Cardiac muscle cell (in vitro differentiated cells and primary cell): Measurements from ENCODE around the gene CSAG1. TPM values are rescaled to one million over a fixed set of nuclear protein-coding genes. Genes with fewer than 3 reads are reported as not detected.
"Not testable (repeated sequence)": the region's sequence is repeated elsewhere in the genome, so short reads cannot be mapped to it uniquely, and the experiment has no call there.

Experiments used
- DNase-seq, 2 donors: peaks; one replicate each; pipeline versions ENCODE4 v3.0.0 to v3.0.0-alpha.2; 2010 to 2017; ENCODE audit warnings: low read depth in 1 of 2, low spot score in 1 of 2
- H3K27ac ChIP-seq: fragments of 200-600 bp; sonication (generic); 2 replicates; pipeline ENCODE4 v1.5.1; 2016
- H3K27me3 ChIP-seq: fragments of 200-600 bp; sonication (generic); 2 replicates; pipeline ENCODE4 v1.6.0; 2016; ENCODE audit warnings: control low read depth
- H3K36me3 ChIP-seq: fragments of 200-600 bp; sonication (generic); 2 replicates; pipeline ENCODE4 v1.5.1; 2016; ENCODE audit warnings: control low read depth
- H3K4me1 ChIP-seq: fragments of 200-600 bp; sonication (generic); 2 replicates; pipeline ENCODE4 v1.8.1; 2017; ENCODE audit warnings: low read depth, mild to moderate bottlenecking, mixed run types
- H3K4me3 ChIP-seq: fragments of 200-600 bp; sonication (generic); 2 replicates; pipeline ENCODE4 v1.5.1; 2016; ENCODE audit warnings: mild to moderate bottlenecking
- H3K9me3 ChIP-seq: fragments of 200-600 bp; sonication (generic); 2 replicates; pipeline ENCODE4 v1.5.1; 2017; ENCODE audit warnings: low read depth, mild to moderate bottlenecking, control low read depth
- polyA plus RNA-seq: library from polyadenylated mRNA; unstranded; fragments of >200 nt; fragmentation: Nextera tagmentation; extraction: Ambion mirVana; gene quantifications from 2 replicates; pipeline ENCODE4 v1.2.1, GENCODE V29; 2016
- total RNA-seq: library from RNA; depleted of rRNA; stranded (reverse); fragments of >200 nt; gene quantifications from 2 replicates; pipeline ENCODE4 v1.2.3, GENCODE V29; 2016

CSAG1 gene
- total and polyA plus RNA-seq, 2 experiments from 2014 or later, result not detected

GRCh38 chrX:152706500-152706899, 27.0 kb downstream of the CSAG1 start:
- H3K9me3 ChIP-seq, H3K4me1 ChIP-seq, H3K27me3 ChIP-seq, H3K27ac ChIP-seq, H3K4me3 ChIP-seq, DNase-seq, H3K36me3 ChIP-seq: not testable (repeated sequence)

DNA sequence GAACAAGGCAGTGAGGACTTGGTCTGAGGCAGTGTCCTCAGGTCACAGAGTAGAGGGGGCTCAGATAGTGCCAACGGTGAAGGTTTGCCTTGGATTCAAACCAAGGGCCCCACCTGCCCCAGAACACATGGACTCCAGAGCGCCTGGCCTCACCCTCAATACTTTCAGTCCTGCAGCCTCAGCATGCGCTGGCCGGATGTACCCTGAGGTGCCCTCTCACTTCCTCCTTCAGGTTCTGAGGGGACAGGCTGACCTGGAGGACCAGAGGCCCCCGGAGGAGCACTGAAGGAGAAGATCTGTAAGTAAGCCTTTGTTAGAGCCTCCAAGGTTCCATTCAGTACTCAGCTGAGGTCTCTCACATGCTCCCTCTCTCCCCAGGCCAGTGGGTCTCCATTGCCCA, 33.1 kb downstream of the CSAG1 start:
- not testable (repeated sequence) for H3K4me1 ChIP-seq, H3K36me3 ChIP-seq, DNase-seq, H3K9me3 ChIP-seq, H3K27ac ChIP-seq, H3K27me3 ChIP-seq, H3K4me3 ChIP-seq

GRCh38 chrX:152697952-152698931, 35.3 kb downstream of the CSAG1 start, which contains the start of gene MAGEA3:
Gene MAGEA3 (plus strand): TSS chrX:152698794. CDS start chrX:152700833, 2,039 bp downstream.
- not testable (repeated sequence) for H3K4me3 ChIP-seq, H3K9me3 ChIP-seq, H3K36me3 ChIP-seq, DNase-seq, H3K27ac ChIP-seq, H3K4me1 ChIP-seq, H3K27me3 ChIP-seq

GRCh38 chrX:152681012-152681411, 52.5 kb downstream of the CSAG1 start:
- not testable (repeated sequence) for DNase-seq, H3K36me3 ChIP-seq, H3K4me1 ChIP-seq

More at GRCh38 chrX:152681012-152681411, 52.5 kb downstream of the CSAG1 start:
- H3K27me3 ChIP-seq, H3K9me3 ChIP-seq, H3K27ac ChIP-seq, H3K4me3 ChIP-seq: not testable (repeated sequence)

Other genes starting within 250 kb of the CSAG1 start
- gene GABRQ, start 95.8 kb downstream of the CSAG1 start, total RNA-seq, result 0.03 TPM in 1 of 2 replicates, not detected in the other
- gene GABRQ, start 95.8 kb downstream of the CSAG1 start, polyA plus RNA-seq, result not detected in 2 replicates
- gene MAGEA3, start 34.9 kb downstream of the CSAG1 start, total RNA-seq, result not detected in 2 replicates
- not detected in 2 replicates for gene MAGEA3, start 34.9 kb downstream of the CSAG1 start, polyA plus RNA-seq
- gene CSAG2, start 24.4 kb downstream of the CSAG1 start, total RNA-seq, result not detected in 2 replicates
- not detected in 2 replicates for gene CSAG2, start 24.4 kb downstream of the CSAG1 start, polyA plus RNA-seq
- not detected in 2 replicates for gene MAGEA2B, start 19.1 kb downstream of the CSAG1 start, total RNA-seq
- 0.29 TPM in 1 of 2 replicates, not detected in the other for gene MAGEA2B, start 19.1 kb downstream of the CSAG1 start, polyA plus RNA-seq
- gene MAGEA12, start within 50 bp of the CSAG1 start, total RNA-seq, result not detected in 2 replicates
- gene MAGEA12, start within 50 bp of the CSAG1 start, polyA plus RNA-seq, result not detected in 2 replicates
- gene MAGEA2, start 20.1 kb upstream of the CSAG1 start, total RNA-seq, result 0.14 TPM in 1 of 2 replicates, not detected in the other
- 0.82 TPM in 1 of 2 replicates, not detected in the other for gene MAGEA2, start 20.1 kb upstream of the CSAG1 start, polyA plus RNA-seq
- gene CSAG3, start 25.5 kb upstream of the CSAG1 start, total RNA-seq, result not detected in 2 replicates
- not detected in 2 replicates for gene CSAG3, start 25.5 kb upstream of the CSAG1 start, polyA plus RNA-seq
- gene MAGEA6, start 36.0 kb upstream of the CSAG1 start, total RNA-seq, result not detected in 2 replicates
- gene MAGEA6, start 36.0 kb upstream of the CSAG1 start, polyA plus RNA-seq, result not detected in 2 replicates
- 53.8 and 62.5 TPM in 2 replicates for gene CETN2, start 97.0 kb upstream of the CSAG1 start, total RNA-seq
- gene CETN2, start 97.0 kb upstream of the CSAG1 start, polyA plus RNA-seq, result 81.8 and 88.6 TPM in 2 replicates
- gene NSDHL, start 97.3 kb upstream of the CSAG1 start, total RNA-seq, result 14.6 and 33.7 TPM in 2 replicates
- 40.6 and 69.6 TPM in 2 replicates for gene NSDHL, start 97.3 kb upstream of the CSAG1 start, polyA plus RNA-seq
- gene ZNF185, start 164.3 kb upstream of the CSAG1 start, total RNA-seq, result 10.3 and 11.7 TPM in 2 replicates
- gene ZNF185, start 164.3 kb upstream of the CSAG1 start, polyA plus RNA-seq, result 9.2 and 10.8 TPM in 2 replicates